ENCODE measurements around the gene FTH1. TPM values are rescaled to one million over a fixed set of nuclear protein-coding genes. Genes with fewer than 3 reads are reported as not detected.
A peak's percentile ranks its signal among the peaks of the same experiment; 100 is the strongest.

Gene FTH1
- total and polyA plus RNA-seq, 8 donors = 1,788 to 5,494 (median 2,077) TPM

DNA sequence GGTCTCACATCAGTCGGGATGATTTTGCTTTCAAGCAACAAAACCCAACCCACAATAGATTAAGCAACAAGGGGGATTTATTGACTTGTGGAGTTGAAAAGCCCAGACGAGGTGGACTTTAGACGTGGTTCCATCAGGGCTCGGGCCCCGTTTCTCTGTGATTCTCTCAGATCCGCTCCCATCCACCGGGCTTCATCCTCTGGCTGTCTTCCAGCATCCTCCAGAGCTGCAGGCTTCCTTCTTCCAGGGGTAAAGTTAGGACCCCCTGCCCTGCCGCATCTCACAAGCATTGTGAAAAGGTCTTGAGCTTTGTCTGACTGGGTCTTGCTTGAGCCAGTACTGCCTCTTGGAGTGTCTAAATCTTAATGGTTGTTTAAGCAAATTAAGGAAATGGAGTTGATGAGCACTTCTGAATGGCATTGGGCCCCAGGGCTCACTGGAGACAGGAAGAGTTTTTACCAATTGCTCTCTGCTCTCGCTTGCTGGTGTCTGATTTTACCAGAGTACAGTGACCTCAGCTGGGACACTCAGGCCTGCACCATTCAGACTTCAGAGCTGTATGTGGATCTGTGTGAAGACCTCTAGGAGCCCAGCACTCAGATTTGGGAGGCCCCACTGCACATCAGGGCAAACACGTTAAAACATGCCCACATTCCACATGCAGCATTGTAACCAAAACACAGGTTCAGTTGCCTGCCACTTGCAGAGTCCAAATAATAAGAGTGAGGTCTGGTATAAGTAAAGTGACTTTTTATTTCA lies 13.5 kb upstream of the FTH1 start:
- Histone ChIP-seq H3K27ac (no peak overlapping the region), H3K4me1 (peaks cover under 1 to 46% of the 10 kb centered on the region in 2 donors), H3K4me3 (no peak overlapping the region), H3K36me3 (no peaks in the 10 kb centered on the region), H3K9me3 (no peaks in the 10 kb centered on the region), H3K27me3 (no peaks in the 10 kb centered on the region)
- ATAC-seq (no peak), DNase-seq (peak in 1 of 4 donors; percentile 28)
- intact Hi-C loops (cut with DNase I) = no loop called here
- TF ChIP-seq, protein P1, sequence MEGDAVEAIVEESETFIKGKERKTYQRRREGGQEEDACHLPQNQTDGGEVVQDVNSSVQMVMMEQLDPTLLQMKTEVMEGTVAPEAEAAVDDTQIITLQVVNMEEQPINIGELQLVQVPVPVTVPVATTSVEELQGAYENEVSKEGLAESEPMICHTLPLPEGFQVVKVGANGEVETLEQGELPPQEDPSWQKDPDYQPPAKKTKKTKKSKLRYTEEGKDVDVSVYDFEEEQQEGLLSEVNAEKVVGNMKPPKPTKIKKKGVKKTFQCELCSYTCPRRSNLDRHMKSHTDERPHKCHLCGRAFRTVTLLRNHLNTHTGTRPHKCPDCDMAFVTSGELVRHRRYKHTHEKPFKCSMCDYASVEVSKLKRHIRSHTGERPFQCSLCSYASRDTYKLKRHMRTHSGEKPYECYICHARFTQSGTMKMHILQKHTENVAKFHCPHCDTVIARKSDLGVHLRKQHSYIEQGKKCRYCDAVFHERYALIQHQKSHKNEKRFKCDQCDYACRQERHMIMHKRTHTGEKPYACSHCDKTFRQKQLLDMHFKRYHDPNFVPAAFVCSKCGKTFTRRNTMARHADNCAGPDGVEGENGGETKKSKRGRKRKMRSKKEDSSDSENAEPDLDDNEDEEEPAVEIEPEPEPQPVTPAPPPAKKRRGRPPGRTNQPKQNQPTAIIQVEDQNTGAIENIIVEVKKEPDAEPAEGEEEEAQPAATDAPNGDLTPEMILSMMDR (IDR thresholded peaks at IDR 0.05) = no peak

DNA sequence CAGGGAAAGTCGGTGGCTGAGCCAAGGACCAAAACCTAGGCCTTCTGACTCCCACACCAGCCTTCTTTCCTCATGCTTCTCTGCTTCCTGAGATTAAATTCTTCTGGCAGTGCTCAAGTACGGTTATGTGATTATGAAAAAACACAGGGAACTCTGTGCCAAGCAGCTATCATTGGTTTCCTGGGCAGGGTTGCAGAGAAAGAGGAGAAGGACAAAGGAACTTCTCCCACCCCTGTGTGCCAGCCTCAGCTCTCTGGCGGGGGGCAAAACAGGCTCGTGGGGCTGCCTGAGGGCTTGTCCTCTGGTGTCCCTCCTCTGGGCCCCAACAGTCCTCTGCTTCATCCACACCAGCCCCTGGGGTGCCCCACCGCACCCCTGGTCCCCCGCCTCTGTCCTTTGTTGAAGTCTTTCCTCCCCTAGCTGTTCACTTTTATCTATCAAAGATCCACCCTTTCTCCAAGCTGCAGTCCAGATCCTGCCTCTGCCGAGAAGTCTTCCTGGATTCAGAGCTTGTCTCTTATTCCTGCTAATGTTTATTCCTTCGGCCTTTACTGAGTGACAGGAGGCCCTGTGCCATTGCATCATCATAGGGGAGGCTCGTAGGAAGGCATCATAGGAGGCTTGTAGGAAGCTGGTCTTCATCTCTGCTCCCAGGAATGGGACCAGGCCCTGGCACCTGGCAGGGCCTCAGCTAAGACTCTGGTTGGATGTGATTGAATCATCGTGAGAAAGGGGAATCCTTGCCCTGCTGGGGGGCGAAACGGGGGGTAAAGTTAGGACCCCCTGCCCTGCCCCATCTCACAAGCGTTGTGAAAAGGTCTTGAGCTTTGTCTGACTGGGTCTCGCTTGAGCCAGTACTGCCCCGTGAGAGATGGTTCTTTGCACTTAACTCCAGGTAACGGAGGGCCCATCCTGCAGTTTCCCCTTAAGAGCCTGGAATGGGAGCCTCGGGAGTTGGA lies 11.5 kb upstream of the FTH1 start:
- TF ChIP-seq, protein P1 (IDR thresholded peaks at IDR 0.05) = no peak
- peak; percentile 42 for ATAC-seq
- Histone ChIP-seq H3K27me3 (no peaks in the 10 kb centered on the region), H3K27ac (peak overlapping the region; percentile 45 to 60), H3K4me1 (peaks cover 13 to 61% of the 10 kb centered on the region in 2 donors), H3K36me3 (no peaks in the 10 kb centered on the region), H3K9me3 (no peaks in the 10 kb centered on the region), H3K4me3 (no peak overlapping the region)
- peak in 1 of 4 donors; percentile 62 for DNase-seq
- intact Hi-C loops (cut with DNase I) = no loop called here

DNA sequence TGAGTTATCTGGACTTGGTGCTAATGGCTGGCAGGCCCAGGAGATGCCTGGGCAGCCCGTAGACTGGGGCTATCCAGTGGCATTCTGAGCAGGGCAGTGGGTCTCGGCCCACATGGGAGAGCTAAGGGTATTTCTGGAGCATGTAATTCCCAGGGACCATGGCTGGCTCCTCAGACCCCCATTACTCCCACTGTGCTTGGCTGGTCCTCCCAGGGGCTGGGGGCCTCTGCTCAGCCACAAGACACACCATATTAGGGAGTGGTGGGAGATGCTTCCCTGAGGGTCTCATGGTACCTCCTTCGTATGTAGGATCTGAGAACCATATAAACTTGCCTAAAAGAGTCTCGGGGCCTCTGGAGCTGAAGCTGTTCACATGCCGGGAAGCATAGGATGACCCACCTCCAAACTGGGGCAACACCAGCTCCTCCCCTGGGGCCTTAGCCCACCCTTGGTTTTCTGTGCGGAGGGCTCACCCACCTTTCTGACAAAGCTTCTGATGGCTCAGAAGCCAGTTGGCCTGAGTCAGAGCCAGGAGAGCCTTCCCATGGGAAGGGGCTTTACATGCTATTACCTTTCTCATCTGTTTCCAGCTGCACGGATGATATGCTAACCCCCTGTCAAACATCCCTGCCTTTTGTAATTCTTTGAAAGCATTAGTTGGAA lies 9.5 kb upstream of the FTH1 start:
- intact Hi-C loops (cut with DNase I) = no loop called here
- peak in 1 of 4 donors; percentile 23 for DNase-seq
- Histone ChIP-seq H3K27ac (no peak overlapping the region), H3K27me3 (no peaks in the 10 kb centered on the region), H3K4me1 (peaks cover 33 to 74% of the 10 kb centered on the region in 2 donors), H3K36me3 (no peaks in the 10 kb centered on the region), H3K9me3 (no peaks in the 10 kb centered on the region), H3K4me3 (no peak overlapping the region)
- no peak for ATAC-seq
- TF ChIP-seq, protein P1 (IDR thresholded peaks at IDR 0.05) = no peak

DNA sequence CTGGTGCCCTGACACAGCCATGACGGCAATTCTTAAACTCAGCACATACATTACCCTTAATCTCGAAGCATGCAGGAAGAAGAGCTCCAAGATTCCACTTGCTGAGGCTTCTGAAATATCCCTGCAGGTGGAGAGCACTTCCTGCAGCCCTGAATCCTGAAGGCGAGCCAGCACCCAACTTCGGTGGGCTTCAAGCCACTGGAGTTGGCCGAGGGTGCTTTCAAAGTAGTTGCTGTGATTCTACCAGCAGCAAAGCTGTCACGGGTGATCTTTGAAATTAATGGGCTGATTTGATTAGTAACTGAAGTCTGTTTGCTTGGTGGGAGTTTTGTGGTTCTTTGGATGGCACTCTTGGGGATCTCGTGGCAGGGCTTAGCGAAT lies 9.0 kb upstream of the FTH1 start:
- intact Hi-C loops (cut with DNase I) = no loop called here
- H3K9me3 ChIP-seq = no peaks in the 10 kb centered on the region
- H3K27ac ChIP-seq = no peak overlapping the region
- TF ChIP-seq, protein P1 (IDR thresholded peaks at IDR 0.05) = no peak
- no peaks in the 10 kb centered on the region for H3K27me3 ChIP-seq
- ATAC-seq (no peak), DNase-seq (no peak)
- no peak overlapping the region for H3K4me3 ChIP-seq
- H3K36me3 ChIP-seq = no peaks in the 10 kb centered on the region
- peaks cover 35 to 76% of the 10 kb centered on the region in 2 donors for H3K4me1 ChIP-seq

Measured in left lung (tissue), 10 donors.